SIG-M5 treated with dmso at 0.1 percent for 504 hours (cell line): ENCODE measurements around the gene SLC10A7.

Experiments used
- DNase-seq: peaks from one replicate; lab custom pipeline; 2025; ENCODE audit not compliant: unreplicated experiment; lab: John Stamatoyannopoulos, UW

SLC10A7 gene

DNA sequence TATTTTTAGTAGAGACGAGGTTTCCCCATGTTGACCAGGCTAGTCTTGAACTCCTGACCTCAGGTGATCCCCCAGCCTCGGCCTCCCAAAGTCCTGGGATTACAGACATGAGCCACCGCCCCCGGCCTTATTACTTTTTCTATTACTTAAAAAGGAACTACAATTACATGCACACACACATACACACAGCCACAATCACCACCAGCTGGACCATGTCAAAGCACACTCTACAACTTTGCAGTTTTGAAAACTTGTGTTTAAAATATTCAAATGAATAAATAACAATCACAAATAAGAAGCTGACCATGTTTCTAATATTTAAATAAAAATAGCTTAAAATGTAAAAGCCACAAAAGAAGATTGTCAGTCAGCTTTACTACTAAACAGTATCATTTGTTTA, 23.4 kb downstream of the SLC10A7 start:
- DNase-seq, result no peak

DNA sequence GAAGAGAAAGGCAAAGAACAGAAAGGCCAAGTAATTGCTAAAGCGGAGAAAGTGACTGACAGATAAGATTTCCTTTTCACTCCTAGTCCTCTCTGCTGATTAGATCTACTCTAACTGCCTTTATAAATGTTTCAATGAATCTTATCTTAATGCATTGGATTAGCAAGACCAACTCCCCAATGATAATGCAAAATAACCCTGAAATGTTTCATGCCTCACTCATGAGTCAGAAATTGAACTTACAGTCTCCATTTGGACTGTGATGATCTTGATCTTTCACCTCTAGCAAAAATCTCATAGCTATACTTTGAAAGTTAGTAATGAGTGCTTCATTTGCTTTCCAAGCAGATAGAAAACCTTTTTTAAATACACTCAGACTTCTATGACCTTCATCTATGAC, 26.5 kb downstream of the SLC10A7 start:
- DNase-seq, result no peak

DNA sequence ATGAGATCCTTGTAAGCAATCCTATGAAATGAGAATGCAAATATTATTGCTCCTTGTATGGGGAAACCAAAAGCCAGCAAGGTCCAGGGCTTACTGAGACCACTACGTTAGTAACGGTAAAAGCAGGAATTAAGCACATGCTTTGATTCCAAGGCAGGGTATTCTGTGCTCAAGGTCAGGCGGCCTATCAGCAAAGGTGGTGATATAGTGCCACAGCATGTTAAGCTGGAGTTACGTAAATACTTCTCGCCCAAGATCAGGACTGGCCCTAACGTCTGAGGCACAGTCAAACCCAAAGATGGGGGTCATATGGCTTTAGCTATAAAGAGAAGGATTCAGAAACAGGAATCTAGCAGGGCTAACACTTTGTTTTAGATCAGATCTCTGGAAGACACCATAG, 27.6 kb downstream of the SLC10A7 start:
- no peak for DNase-seq

GRCh38 chr4:146490106-146490505, 31.6 kb downstream of the SLC10A7 start:
- DNase-seq, result no peak

GRCh38 chr4:146488495-146489174, 33.1 kb downstream of the SLC10A7 start:
- no peak for DNase-seq

DNA sequence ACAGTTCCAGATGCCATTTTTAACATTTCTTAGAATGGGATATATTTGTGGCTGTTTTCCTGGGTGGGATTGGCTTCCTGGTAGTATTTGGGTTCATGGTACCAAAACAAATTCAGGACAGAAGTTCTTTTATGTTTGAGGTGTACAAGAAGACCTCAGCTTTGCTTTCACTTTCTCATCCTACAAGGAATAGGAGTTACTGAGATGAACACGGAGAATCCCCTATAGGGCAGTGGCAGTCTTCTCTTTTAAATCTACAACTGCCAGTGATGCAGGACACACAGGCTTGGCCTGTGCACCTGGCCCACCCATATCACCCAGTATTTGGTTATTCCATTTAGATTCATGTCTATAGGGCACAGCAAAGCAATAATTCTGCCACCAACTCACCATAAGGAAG, 35.2 kb downstream of the SLC10A7 start:
- DNase-seq, result no peak

DNA sequence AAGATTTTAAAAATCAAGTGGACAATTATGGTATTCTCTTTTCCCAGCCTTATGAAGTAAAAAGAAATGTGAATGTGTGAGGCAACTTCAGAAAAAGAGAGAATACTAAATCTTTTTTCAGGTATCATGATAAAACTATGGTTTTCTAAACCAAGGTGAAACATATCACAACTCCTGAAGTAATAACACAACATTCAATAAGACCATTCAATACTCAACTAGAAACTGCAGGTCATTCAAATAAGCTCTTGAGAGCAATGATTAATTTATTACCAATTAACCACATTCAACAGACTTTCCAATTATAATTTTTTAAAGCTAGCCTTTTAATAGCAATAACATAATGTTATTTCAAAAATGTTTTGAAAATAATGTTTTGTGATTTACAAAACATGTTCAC, 35.8 kb downstream of the SLC10A7 start:
- no peak for DNase-seq

- no peak for DNase-seq
Observed at GRCh38 chr4:146482788-146483187, 39.0 kb downstream of the SLC10A7 start.

DNA sequence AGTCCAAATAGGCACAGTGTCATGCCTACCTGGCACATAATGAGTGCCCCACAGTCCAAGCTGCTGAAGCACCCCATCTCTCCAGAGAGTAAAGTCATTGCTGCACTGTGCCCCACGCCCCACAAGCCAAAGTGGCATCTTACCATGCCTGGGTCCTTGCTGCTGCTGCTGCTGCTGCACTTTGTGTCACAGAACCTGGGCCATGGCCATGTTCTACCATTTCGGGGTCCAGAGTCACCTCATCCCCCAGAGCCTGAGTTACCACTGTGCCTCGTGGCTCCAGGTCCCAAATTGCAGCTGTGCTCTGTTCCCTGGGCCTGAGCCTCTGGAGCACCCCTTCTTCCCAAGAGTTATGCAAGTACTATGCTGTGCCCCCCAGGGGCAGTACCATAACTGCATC, 40.5 kb downstream of the SLC10A7 start:
- no peak for DNase-seq

- DNase-seq, result no peak
Observed at GRCh38 chr4:146478009-146478408, 43.7 kb downstream of the SLC10A7 start.

- no peak for DNase-seq
Observed at GRCh38 chr4:146477054-146477453, 44.7 kb downstream of the SLC10A7 start.

GRCh38 chr4:146472404-146472803, 49.3 kb downstream of the SLC10A7 start:
- no peak for DNase-seq

DNA sequence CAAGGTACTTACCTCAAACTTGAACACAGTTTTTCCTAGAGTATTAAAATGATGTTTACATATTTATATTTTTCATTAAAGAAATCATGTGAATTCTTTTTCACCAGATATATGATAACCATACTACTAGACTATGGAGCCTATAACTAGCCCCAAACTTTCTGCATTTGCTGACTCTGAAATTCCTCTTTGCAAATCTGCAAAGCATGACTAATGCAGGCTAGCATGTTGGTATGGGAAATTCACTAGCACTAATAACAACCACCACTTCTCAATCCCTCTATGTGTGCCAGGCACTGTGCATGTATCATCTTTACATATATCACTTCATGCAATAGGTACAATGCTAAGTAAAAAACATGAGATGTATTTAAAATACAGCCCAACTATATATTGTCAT, 51.1 kb downstream of the SLC10A7 start:
- no peak for DNase-seq

- no peak for DNase-seq
Observed at GRCh38 chr4:146469022-146469421, 52.7 kb downstream of the SLC10A7 start.

GRCh38 chr4:146465628-146466027, 56.1 kb downstream of the SLC10A7 start:
- no peak for DNase-seq

DNA sequence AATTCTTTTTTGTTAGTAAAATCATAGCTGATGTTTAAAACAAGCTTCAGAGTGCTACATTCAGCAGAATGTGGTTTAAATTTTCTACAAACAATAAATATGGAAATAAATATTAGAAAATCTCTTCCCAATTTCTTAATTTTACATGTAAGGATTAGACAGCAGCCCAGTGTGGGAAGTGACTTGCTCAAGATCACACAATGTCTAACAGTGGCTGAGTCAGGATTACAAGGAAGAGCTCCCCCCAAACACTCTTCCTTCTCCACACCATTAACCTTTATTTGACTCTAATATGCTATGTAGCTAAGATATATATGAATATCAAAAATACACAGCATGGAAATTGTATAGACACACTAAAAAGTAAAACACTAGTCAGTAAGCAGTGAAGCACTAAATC, 59.5 kb downstream of the SLC10A7 start:
- no peak for DNase-seq

GRCh38 chr4:146458594-146458993, 63.1 kb downstream of the SLC10A7 start:
- no peak for DNase-seq

- no peak for DNase-seq
Observed at GRCh38 chr4:146456681-146457080, 65.1 kb downstream of the SLC10A7 start.

DNA sequence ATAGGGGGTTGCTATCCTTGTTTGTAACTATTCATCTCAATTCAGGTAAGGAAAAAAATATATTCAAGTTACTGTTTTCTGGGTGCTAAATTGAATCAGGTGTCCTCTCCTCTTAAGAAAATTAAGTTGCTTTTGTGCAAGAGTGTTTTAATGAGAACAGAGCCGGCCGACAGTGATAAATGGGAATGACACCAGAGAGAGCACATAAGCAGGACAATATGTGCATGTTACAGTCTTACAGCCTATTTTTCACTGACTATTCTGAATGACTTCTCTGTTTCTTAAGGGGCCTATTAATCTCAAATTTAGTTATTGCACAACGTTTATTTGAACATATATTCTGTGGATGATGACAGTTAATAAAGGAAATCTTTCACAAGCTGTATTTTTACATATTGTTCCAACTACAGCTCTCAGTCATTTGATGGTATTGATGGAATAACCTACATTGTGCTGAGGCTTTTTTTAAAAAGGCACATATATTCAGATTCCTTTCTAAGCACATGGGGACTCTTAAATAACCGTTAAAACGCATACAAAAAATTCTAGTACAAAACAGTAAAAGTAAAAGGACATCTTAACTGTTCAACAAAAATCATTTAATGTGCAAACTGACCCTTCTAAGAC, 68.4 kb downstream of the SLC10A7 start:
- no peak for DNase-seq

DNA sequence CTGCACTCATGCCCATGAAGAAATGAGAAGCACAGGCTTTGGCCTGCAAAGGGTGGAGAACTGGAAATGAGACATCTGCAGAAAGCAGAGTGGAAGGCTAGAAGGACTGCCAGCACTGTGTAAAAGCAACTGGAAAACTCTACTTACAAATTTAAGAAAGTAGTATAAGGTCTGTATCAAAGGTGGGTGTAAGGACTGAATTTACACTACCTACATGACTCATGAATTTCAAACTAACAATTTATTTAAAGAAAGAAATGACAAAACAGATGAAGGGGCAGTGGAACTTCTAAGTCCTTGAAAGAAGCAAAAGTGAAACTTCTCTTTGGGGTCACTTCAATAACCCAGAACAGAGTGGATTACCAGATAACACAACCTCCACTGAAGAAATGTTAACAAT, 71.2 kb downstream of the SLC10A7 start:
- DNase-seq, result no peak

GRCh38 chr4:146446555-146446954, 75.2 kb downstream of the SLC10A7 start:
- DNase-seq, result no peak

- DNase-seq, result no peak
Observed at GRCh38 chr4:146445198-146446150, 76.3 kb downstream of the SLC10A7 start.
